HL-60/S4 (cell line): ENCODE data around the gene TNNT2.

Experiments
- in situ Hi-C: fragments of 300-500 bp; cut with MboI; formaldehyde crosslinking; loops from 2 replicates; pipeline ENCODE4 v1.14.3; 2022; ENCODE audit warnings: low sequenced_read_pairs

Gene TNNT2

DNA sequence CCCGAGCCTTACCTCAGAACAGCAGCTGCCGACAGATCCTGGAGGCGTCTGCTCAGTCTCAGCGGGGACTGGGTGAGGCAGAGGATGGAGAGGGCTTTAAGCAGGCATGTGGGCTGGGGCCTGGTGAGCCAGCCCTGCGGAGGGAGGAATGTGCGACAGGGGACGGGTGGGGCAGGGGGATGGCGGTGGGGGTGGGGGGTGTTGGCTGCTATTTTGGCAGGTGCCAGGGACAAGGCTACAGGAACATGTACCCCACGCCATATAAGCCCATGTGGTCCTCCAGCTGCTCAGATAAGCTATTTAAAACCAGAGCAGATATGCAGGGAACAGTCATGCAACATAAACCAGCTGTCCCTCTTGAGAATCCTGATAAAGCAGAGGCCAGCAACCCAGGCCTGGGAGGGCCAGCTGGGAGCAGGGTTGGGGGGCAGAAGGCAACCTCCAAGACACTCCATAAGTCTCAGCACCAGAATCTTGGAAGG, at the start of gene TNNT2:
TNNT2 (minus strand) TSS at position 70 of the 482 bp plus-strand sequence. CDS start 4,426 bp downstream, outside the sequence.
- in situ Hi-C loops, result no loop called here

- in situ Hi-C loops, result no loop called here
Measured at GRCh38 chr1:201426479-201427310, 49.2 kb upstream of the TNNT2 start.

GRCh38 chr1:201424146-201424545, 46.7 kb upstream of the TNNT2 start:
- in situ Hi-C loops, result no loop called here

DNA sequence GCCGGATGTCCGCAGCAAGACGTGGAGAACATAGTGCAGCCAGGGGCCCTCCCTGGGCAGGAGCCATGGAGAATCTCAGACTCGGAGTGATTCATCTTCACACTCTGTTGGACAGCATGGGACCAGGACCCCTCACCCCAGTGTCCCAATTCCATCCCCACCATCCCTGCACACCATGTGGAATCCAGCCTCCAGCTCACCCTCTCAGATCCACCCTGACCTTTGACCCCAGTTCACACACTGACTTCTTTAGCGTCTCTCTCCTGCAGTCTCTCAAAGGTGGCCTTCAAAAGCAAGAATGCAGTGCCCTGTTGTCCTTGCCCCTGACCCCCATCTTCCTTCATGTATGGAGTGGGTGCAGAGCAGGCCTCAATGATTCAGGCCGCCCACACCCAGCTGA, 46.2 kb upstream of the TNNT2 start:
- in situ Hi-C loops, result no loop called here

- in situ Hi-C loops, result no loop called here
Measured at GRCh38 chr1:201422436-201423030, 45.1 kb upstream of the TNNT2 start.

DNA sequence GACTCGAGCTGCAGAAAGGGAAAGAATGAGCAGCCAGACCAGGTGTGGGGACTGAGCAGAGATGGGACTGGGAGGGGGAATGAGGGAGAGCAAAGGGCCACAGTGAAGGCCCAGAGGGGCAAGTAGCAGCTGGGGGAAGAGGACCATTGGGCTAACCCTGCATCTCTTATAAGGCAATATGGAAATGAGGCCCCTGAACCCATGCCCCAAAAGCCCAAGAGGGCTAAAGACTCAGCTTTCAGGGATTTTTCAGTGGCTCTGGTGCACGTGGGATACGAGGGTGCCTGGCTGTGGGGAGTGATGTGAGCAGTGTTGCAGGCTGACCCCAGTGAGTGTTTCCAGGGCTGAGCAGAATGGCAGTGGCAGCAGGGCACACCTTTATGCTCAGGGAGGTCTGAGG, 44.5 kb upstream of the TNNT2 start:
- in situ Hi-C loops, result no loop called here

- in situ Hi-C loops, result no loop called here
Measured at GRCh38 chr1:201421041-201421440, 43.6 kb upstream of the TNNT2 start.

- in situ Hi-C loops, result no loop called here
Measured at GRCh38 chr1:201420608-201421002, 43.1 kb upstream of the TNNT2 start.

GRCh38 chr1:201419746-201420607, 42.5 kb upstream of the TNNT2 start:
- in situ Hi-C loops, result no loop called here

GRCh38 chr1:201419256-201419655, 41.8 kb upstream of the TNNT2 start:
- in situ Hi-C loops, result no loop called here

DNA sequence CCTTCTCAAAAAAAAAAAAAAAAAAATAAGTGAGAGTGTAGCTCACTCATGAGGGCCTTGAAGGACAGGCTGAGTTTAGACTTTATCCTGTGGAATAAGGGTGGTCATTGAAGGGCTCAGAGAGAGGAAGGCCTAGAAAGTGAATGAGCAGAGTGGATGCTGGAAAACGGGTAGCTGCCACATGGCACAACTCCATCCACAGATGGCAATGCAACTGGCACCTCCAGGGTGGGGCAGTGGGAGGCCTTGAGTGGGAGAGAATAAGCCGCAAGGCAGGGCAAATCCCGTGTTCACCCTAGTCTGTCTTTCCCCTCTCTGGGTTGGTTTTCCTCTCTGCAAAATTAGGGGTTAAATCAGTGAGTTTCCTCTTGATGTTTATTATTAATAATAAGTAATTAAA, 41.0 kb upstream of the TNNT2 start:
- in situ Hi-C loops, result no loop called here

GRCh38 chr1:201414051-201414738, 36.7 kb upstream of the TNNT2 start:
- in situ Hi-C loops, result no loop called here

DNA sequence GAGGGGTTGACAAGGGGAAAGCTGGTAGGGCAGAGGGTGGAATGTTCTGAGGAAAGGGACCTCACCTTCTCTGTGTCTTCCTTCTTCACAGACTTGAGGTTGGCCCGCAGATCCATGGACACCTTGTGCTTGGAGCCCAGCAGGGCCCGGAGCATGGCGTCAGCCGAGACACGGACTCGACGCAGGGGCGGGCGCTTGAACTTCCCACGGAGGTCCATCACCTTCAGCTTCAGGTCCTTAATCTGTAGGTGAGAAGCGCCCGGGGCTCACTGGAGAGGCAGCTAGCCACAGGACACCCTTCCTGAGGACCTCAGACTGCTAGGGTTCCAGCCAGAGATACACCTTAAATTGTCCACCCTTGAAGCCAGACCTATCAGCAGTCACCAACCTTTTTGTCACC, 33.8 kb upstream of the TNNT2 start:
- in situ Hi-C loops, result no loop called here

DNA sequence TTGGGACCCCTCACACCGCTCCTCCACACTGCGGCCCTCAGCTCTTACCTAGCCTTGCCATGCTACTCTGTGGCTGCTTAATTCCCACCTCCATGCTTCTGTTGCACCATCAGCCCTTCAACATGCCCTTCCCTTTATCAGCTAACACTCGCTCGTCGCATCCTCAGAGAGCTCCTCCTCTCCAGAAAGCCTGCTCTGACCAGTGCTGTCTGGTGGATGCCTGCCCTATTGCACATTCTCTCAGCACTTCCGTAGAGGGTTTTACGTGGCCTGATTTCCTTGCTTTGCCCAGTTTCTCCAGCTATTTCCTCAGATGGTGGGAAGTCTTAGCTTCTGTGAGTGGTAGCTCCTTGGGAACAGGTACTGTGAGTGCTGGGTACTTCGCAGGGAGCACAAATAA, 32.0 kb upstream of the TNNT2 start:
- in situ Hi-C loops, result no loop called here

- in situ Hi-C loops, result no loop called here
Measured at GRCh38 chr1:201408834-201409200, 31.3 kb upstream of the TNNT2 start.

DNA sequence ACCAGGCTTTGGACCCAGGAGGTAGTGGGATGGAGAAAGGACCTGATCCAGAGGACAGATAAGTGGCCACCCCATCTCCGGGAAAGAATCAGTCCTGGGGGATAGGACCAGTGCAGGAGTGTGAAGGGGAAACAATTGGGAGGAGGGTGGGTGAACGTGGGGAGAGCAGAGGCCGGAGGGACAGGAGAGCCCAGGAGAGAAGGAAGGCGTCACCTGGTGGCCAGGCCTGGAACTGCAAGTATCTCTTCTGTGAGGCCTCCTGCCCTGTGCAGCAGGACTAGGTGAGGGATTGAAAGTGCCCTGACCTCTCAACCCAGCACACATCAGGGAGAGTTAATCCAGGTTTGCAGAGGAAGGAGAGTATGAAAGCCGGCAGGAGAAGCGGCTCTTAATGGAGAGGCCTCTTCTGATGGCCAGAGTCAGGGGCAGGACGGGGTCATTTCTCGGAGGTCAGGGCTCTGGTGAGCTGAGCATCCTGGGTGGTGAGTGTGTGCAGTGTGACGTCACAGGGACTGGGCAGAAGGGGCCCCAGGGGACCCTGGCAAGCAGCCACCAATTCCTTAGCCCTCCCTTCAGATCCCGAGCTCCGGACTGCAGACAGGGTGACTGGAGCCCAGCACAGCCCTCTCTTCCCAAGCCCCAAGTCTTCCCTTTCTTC, 30.8 kb upstream of the TNNT2 start:
- in situ Hi-C loops, result no loop called here

DNA sequence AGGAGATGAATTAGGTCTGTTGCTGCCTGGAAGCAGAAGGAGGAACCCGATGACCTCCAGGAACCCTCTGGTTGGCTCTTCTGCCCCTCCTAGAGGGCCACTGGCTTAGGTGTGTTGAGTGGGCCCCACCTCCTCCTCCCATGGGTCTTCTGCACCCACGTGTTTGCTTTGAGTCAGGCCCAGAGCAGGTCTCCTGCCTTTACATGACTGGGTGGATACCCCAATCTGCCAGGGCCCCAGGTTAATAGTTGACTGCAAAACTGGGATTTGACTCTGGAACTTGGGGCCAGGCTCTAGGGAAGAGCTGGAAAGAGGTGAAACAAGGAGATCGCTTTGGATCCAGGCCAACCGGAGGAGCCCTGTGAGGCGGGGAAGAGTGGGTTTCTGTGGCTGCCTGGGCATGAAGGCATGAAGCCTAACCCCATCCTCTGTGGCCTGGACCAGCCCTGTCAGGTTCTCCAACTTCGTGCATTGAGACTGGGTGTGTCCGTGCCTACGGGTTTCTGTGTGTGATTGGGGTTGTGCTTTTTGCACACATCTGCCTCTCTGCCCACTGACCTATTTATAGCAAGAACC, 29.4 kb upstream of the TNNT2 start:
- in situ Hi-C loops, result no loop called here

- in situ Hi-C loops, result no loop called here
Measured at GRCh38 chr1:201405484-201405831, 28.0 kb upstream of the TNNT2 start.

DNA sequence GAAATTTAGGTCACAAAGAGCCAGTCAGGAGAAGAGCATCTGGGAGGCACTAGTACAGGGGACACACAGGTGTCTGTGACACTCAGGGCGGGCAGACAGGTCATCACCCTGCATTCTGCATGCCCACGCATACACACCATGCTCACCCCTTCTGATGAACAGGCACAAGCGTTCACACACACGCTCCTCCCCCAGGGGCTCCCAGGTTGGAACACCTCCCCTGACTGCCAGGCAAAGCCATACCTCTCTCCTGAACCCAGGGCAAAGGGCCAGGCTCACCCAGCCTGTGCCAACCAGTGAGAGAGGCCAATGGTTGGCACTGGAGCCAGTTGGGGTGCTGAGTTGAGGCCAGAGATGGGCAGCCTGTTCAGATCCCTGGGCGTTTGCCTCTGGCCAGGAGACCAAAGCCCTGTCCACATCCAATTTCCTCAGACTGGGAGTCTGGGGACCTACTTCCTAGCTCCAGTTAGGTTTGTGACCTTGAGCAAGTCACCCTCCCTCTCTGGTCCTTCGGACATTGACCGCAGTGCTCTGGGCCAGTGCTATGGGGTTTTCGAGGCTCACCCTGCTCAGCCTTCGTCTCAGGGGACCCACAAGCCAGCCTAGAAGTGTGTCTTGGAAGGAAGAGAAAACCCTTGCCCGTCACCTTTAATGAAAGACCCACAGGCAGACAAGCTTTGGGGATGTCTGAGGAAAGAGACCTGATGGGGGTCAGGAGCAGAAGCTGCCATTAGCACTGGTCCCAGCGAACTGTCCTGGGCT, 27.4 kb upstream of the TNNT2 start:
- in situ Hi-C loops, result no loop called here
